Stimulated activated CD4-positive, alpha-beta T cell treated with anti-CD3 and anti-CD28 coated beads, Interleukin-4, amount 100 ng/mL, for 24 hours (primary cell): ENCODE measurements around the gene GGT1.
"Not testable (repeated sequence)": the region's sequence is repeated elsewhere in the genome, so short reads cannot be mapped to it uniquely, and the experiment has no call there.

Experiments
- DNase-seq: peaks from one replicate; pipeline ENCODE4 v3.0.0-alpha.2; 2020

Gene GGT1

DNA sequence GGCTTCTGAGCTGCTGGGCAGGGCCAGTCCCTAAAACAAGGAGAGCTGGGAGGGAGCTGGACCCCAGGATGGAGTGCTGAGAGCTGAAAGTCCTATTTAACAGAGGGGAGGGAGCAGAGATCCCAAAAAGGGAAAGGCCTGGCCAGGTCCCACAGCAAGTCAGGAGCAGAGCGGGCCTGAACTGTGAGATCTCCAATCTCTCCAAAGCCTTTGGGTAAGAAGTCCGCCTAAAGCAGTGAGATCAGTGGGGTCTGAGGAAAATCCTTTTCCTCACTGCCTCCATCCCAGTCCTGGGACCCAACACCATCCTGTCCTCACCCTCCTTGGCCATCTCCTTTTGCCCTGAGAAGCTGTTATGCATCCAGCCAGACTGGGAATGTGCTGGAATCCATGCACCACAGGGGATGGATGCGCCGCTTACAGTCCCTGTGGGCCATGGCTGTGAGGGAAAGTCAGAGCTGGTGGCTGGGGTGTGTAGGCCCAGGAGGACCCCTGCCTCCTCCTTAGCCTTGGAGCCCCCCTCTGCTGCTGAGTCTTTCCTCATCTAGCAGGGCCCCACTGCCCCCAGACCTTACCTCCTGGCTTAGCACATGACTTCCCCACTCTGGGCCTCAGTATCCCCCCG is 18.7 kb upstream of the GGT1 start:
- no peak for DNase-seq

DNA sequence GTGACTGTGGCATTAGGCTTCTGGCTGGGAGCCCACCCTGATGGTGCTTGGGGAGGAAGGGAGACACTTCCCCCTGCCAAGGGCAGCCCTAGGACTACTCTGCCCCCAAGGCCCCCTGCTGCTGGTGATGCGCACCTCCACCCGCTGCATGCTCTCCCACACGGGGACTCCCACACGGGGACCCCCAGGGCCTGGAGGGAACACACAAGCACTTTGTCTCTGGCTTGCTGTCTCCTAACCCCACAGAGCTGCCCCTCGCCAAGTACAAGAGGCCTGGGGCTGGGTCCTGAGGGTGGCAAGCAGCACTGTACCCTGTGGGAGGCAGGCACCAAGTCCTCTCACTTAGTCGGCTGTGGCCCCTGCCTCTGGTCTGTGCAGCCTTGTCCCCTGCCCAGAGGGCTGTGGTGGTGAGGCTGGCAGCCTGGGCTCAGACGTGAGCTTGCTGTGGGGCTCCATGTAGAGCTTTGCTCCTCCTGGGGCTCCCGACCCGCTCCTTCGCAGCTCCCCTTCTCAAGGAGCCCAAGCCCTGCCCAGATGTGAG is 18.1 kb upstream of the GGT1 start:
- DNase-seq = no peak

GRCh38 chr22:24585461-24585860 is 17.5 kb upstream of the GGT1 start:
- DNase-seq = no peak

DNA sequence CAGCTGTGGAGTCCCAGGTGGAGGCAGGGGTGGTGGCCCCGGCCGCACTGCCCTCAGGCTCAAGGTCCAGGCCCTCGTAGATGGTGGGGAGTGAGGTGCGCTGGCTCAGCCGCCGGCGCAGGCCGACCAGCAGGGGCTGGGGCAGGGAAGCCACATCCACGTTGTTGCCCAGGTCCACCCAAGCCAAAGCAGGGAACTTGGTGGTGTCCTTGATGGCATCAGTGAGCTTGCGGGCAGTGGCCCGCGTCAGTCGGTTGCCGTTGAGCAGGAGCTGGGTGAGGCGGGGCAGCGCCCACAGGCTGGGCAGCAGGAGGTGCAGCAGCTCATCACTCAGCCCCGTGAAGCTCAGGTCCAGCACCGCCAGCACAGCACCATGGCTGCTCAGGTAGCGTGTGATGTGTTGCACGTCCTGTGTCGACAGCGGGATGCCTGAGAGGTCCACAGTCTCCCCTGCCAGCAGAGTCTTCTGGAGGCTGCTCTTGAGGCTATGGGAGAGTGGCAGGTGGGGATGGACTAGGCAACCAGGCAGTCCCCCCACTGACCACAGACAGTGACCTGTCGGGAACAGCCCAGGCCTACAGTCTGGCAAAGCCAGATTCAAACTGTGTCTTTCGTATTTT is 17.0 kb upstream of the GGT1 start:
- no peak for DNase-seq

GRCh38 chr22:24587251-24587650 is 15.7 kb upstream of the GGT1 start:
- no peak for DNase-seq

DNA sequence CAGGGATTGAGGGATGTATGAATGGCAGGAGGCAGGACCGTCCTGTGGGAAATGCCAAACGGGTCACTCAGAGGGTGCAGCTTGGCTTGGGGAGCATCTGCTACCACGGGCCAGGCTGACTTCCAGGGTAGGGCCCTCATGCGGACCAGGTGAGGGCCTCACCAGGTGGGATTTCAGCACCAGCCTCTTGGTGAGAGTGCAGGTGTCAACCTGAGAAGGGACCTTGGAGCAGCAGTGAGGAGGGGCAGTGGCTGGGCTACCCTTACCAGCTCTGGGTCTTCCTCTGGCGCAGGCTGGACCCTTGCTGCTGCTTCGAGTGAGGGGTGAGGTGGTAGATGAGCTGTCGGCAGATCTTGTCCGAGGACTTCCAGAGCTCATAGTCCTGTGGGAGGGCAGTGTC is 15.0 kb upstream of the GGT1 start:
- DNase-seq = no peak

GRCh38 chr22:24588381-24588756 is 14.6 kb upstream of the GGT1 start:
- no peak for DNase-seq

- DNase-seq = no peak
Observed at GRCh38 chr22:24588757-24589481, 14.1 kb upstream of the GGT1 start.

GRCh38 chr22:24589518-24590030 is 13.4 kb upstream of the GGT1 start:
- DNase-seq = no peak

DNA sequence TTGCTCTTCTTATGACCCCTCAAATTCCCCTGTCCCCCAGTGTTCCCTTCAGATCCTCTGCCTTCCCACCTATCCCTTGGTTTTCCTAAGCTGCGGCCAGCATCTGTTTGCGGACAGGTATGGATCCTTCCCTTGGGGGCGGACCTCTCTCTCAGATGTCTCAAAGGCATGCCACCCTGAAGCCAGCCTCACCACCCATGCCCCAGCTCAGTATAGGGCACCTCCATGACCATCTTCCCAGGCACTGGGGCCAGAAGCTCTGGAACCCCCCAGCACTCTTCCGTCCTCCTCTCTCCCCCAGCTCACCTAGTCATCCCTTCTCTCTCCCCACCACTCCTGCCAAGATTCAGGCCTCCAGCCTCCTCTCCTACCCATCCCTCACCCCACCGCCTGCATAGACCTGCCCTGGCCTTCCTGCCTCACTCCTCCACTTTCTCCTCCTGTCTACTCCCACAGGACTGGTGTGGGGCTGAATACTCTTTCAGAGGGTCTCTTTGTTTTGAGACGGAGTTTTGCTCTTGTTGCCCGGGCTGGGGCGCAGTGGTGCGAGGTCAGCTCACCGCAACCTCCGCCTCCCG is 12.3 kb upstream of the GGT1 start:
- no peak for DNase-seq

GRCh38 chr22:24591286-24591830 is 11.6 kb upstream of the GGT1 start:
- no peak for DNase-seq

DNA sequence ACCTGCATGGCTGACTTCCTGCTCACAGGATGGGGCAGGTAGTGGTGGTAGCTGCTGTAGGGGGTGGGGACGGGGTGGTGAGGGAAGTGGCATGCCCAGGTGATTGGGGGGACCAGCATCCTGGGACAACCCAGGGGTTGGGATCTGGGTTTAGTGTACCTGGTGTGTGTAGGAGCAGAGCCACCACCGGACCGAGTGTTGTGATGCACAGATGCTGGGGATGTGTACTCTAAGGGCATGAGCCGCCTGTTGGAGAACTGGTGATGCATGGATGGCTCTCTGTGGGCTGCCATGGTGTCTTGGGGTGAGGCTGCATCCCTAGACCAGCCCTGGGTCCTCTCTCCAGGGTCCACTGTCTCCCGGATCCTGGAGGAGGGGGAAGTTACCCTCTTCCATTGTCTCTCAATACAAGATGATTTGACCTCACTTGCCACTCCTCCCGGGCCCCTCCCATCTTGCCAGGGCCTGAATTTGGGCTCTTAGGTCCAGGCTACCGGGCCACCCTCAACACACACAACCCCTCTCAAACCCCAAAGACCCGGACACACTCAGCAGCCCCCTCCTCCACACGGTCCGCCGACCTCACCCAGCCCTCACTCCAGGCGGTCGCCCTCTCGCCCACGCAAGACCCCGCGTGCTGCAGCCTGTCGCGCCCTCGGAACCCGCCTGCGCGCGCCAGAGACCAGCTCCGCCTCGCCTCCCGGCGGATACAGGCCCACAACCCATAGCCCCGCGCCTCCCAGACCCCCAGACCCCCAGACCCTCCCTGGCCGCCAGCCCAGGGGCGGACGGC is 10.7 kb upstream of the GGT1 start:
- no peak for DNase-seq

DNA sequence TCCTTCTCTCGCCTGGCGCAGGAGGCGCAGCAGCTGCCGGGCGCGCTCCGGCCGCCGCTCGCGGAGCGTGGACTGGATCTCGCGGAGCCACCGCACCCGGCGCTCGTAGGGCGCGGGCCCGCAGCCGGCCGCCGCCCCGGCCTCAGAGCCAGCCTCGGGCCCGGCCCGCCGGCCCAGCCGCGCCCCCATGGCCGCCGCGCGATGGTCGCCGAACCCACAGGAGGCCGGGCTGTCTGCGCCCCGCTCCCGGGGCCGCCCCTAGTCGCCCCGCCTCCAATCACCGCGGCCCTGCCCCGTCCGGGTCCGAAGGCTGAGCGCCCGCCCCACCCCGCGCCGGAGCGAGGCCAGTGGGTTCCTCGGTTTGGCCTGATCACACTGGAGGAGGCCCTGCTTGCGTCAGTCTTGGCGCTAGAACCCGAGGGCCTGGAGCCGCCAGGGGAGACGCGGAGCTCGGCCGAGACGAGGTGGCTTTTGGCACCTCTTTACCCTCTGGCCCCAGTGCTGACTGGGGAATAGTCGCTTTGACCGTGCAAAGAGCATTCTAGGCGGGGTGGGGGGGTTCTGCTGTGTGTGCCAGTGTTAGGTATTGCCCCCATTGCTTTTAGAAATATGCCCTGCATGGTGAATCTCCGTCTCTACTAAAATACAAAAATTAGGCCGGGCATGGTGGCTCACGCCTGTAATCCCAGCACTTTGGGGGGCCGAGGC is 10.0 kb upstream of the GGT1 start, which contains the start of gene LRRC75B:
Gene LRRC75B (minus strand): TSS at position 223 of the 708 bp plus-strand sequence. CDS start 34 bp downstream, at position 189.
- DNase-seq = peak; percentile 17

DNA sequence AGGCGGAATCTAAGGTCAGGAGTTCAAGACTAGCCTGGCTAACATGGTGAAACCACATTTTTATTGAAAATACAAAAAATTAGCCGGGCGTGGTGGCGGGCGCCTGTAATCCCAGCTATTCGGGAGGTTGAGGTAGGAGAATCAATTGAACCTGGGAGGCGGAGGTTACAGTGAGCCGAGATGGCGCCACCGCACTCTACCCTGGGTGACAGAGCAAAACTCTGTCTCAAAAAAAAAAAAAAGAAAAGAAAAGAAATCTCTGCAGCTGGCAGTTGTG is 9.5 kb upstream of the GGT1 start:
- not testable (repeated sequence) for DNase-seq

DNA sequence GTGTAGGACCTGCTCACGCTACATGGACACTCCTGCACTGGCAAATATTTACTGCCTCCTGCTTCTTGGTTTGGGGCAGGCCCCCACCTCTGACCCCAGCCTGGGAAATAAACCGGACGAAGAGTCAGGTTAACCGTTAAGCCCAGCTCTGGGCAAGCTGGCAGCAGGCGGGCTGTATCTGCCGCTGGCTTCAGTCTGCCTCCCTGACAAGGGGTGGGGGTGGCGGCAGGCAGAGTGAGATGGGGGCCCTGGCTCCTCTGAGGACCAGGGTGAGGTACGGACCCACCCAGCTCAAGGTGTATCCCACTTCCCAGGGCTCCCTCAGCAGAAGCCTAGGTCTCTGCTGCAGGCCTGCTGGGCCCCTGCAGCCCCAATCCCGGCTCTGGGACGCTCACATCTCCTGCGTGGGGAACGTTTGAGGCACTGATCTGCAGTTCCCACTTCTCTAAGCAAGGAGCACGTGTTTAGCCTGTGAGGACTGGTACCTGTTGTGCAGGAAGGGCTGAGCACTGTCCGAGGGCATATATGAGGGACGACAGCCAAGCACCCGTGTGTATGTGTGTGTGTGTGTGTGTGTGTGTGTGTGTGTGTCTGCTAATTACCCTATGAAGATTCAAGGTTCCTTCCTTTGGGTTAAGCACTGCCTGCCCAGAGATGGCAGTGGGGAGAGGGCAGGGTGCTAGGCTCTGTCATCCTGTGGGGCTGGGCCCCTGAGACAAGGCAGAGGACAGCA is 9.0 kb upstream of the GGT1 start:
- no peak for DNase-seq

DNA sequence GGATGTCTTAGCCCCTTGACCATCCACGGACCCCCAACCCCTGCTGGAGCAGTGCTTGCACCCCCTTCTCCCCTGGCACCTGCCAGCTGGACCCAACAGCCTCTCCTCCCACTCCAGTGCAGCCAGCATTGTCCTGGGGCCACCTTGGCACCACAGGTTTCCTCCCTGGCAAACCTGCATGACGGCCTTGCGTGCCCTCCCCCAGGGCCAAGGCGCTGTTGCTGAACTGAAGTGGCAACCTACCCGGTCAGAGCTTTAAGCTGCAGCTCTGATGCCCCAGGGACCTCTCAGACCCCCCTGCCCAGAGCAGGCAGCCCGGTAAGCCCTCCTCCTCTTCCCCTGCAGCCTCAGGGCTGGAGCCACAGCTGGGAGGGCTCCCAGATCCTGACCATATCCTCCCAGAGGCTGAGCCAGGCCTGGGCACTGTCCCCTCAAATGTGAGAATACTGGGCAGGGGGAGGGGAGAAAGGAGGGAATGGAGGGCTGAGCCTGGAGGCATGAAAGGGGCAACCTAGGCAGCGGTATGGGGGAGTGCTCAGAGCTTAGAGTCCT is 8.3 kb upstream of the GGT1 start:
- DNase-seq = no peak

- no peak for DNase-seq
Observed at GRCh38 chr22:24595228-24595627, 7.8 kb upstream of the GGT1 start.

- DNase-seq = no peak
Observed at GRCh38 chr22:24595863-24596262, 7.1 kb upstream of the GGT1 start.

DNA sequence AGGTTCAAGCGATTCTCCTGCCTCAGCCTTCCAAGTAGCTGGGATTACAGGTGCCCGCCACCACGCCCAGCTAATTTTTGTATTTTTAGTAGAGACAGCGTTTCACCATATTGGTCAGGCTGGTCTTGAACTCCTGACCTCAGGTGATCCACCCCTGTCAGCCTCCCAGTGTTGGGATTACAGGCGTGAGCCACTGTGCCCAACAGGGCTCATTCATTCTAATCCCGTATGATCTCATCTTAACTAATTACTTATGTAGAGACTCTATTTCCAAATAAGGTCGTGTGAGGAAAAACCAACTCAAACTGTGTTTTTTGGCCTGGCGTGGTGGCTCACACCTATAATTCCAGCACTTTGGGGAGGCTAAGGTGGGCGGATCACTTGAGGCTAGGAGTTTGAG is 5.9 kb upstream of the GGT1 start:
- DNase-seq = not testable (repeated sequence)

DNA sequence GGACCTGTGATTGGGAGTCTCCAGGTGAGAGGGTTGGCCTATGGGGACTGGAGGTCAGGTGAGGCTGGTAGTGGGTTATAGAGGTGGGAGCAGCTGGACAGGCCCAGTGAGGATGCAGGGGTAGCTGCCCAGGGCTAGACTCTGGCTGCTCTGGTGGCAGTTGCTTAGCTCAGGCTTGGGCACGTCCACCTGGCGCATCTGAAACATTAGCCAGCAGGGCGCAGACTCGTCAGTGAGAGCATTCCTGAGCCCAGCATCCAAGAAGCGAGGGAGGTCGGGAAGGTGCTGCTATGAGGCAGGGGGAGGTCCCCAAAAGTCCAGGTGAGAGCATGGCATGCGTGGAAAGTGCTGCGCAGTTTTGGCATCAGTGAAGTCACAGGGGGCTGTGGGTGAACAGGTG is 3.5 kb upstream of the GGT1 start:
- DNase-seq = no peak
